H4 (cell line): ENCODE results near the gene EYS. TPM values are rescaled to one million over a fixed set of nuclear protein-coding genes. Genes with fewer than 3 reads are reported as not detected.
A peak's percentile ranks its signal among the peaks of the same experiment; 100 is the strongest.
"Not testable (repeated sequence)": the region's sequence is repeated elsewhere in the genome, so short reads cannot be mapped to it uniquely, and the experiment has no call there.

ENCODE experiments used
- DNase-seq: peaks from one replicate; pipeline ENCODE4 v3.0.0-alpha.2; 2015; ENCODE audit warnings: low spot score
- total RNA-seq: library from RNA; depleted of rRNA; stranded (reverse); fragments of >200 nt; shearing (Covaris generic); gene quantifications from 2 replicates; pipeline ENCODE4 v1.2.3, GENCODE V29; 2014

Gene EYS
- total RNA-seq, 1 experiment from 2014 or later, result 0.17 TPM

DNA sequence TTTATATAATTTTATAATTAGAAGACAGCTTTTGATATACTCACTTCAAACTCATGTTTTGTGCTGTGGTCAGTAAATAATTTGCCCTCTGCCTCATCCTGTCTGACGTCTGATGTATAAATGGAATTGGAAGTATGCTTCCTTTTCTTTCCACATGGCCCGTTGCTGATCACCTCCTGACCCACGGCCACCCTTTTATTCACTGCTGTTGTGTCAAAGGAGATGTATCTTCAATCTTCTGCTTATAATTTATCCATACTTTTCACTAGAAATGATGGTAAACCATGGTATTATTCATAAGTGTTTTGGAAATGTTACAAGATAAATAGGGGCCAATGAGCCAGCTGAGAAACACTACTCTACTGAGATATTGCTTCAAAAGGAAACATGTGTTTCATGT is 1229.6 kb downstream of the EYS start:
- DNase-seq, result no peak

DNA sequence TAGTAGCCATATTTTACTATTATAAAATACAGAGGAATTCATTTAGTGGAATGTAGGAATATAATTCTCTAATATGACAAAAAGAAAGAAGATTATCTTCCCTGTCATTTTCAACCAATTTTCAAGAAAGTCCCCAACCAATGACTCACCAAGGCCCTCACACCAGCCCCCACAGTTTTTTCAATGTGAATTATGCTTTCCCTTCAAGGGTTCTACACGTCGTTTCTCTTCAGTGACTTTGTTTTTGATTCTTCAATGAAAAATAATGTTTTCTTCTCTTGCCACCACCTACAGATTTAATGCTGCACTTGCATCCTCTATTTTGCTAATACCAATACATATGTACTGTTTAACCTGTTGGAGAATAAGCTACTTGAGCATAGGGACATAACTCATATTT is 1230.1 kb downstream of the EYS start:
- no peak for DNase-seq

DNA sequence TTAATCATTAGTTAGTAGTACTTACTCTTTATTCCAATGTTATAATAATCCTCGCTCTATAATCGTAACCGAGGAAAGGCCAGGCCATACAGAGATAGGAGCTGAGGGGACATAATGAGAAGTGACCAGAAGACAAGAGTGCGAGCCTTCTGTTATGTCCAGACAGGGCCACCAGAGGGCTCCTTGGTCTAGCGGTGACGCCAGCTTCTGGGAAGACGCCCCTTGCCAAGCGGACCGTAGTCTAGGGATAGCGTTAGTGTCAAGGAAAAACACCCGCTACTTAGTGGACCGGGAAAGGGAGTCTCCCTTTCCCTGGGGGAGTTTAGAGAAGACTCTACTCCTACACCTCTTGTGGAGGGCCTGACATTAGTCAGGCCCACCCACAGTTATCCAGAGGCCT is 1237.6 kb downstream of the EYS start:
- DNase-seq, result not testable (repeated sequence)

DNA sequence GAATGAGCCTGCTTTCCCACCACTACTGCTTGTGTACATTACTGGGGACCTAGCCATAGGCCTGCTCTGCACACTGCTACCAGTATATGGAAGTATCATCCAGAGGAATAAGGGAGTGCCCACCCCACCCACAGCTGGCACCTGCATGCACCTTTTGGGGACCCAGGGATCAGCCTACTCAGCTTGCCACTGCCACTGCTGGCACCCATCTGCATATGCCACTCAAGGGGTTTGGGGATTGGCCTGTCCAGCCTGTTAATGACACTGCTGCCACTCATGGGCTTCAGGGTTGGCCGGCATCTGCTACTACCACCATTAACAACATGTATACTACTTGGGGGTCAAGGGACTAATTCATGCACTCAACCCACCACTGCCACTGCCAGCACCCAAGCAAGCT is 1239.4 kb downstream of the EYS start:
- no peak for DNase-seq

DNA sequence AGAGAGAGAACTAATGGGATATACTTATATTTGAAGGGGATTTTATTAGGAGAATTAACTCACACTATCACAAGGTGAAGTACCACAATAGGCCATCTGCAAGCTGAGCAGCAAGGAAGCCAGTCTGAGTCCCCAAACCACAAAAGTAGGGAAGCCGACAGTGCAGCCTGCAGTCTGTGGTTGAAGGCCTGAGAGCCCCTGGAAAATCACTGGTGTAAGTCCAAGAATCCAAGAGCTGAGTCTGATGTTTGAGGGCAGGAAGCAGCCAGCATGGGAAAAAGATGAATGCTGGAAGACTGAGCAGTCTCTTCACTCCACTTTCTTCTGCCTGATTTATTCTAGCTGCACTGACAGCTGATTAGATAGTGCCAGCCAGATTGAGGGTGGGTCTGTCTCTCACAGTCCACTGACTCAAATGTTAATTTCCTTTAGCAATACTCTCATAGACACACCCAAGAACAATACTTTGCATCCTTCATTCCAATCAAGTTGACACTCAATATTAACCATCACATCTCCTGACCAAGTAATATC is 1247.5 kb downstream of the EYS start:
- DNase-seq, result peak; percentile 55

DNA sequence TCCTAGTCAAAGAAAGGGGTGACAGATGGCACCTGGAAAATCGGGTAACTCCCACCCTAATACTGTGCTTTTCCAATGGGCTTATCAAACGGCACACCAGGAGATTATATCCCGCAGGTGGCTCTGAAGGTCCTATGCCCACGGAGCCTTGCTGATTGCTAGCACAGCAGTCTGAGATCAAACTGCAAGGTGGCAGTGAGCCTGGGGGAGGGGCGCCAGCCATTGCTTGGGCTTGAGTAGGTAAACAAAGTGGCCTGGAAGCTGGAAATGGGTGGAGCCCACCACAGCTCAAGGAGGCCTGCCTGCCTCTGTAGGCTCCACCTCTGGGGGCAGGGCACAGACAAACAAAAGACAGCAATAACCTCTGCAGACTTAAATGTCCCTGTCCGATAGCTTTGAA is 1258.9 kb downstream of the EYS start:
- DNase-seq, result not testable (repeated sequence)

DNA sequence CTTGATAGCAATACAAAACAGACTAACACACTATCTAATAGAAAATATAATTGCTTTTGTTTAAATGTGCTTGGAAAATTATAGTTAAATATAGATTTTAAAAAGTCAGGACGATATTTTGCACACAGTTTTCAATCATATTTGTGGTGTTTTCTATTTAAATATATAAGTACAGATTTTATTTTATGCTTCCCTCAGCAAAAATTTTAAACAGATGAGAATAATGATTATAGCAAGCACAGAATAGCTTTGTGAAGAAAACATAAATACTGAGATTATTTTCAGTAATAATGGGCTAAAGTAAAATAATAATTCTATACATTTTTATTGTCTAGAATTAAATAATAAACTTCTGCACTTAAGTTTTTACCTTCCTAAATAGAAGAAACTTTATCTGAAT is 1262.0 kb downstream of the EYS start:
- DNase-seq, result no peak

DNA sequence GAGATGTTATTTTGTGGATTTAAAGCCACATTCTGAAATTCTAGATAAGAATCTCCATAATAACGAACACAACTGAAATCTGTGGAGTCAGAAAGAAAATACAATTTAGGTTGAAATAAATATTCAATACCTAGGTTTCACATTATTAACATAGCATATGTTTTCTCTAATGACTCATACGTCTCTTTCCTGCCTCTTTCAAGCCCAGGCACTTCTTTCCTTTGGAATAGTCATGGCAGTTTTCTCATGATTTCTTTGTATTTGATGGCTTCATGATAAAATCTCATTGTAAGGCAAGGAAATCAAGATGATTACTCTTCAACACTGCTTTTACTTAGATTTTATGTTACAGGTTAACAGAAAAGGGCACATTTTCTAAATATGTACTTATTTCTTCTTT is 1267.8 kb downstream of the EYS start:
- DNase-seq, result no peak

DNA sequence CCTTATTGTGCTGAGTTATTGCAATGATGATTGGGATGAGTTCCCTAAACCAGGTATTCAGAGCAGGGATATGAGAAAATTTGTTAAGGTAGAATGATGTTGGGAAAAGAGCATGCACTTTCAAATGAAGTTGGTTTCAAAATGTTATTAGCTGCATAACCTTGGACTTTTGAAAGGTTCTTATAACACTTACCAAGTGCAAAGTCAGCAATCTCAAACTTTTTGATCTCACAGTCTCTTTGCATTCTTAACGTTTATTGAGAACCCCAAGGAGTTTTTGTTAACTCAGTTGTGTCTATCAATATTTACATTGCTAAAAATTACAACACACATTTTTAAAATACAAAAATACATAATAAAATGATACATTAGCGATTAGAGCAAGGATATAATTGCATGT is 1269.0 kb downstream of the EYS start:
- DNase-seq, result no peak

DNA sequence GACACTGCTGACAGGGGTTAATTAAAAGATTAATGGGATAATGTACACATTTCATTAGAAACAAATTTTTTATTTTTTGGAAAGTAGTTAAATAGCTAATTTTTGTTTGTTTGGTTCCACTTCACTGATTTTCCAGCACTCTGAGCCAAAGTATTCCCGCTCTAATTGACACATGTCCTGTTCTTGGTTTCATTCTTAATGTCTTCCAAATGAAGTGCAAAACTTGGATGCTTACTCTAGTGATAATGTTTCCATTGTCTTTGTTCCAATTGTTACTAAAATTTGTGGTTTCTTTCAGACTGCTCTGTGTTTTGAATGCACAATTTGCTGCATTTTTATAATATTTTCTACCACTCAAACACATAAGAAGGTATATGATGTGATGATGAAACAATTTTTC is 1277.1 kb downstream of the EYS start:
- no peak for DNase-seq

DNA sequence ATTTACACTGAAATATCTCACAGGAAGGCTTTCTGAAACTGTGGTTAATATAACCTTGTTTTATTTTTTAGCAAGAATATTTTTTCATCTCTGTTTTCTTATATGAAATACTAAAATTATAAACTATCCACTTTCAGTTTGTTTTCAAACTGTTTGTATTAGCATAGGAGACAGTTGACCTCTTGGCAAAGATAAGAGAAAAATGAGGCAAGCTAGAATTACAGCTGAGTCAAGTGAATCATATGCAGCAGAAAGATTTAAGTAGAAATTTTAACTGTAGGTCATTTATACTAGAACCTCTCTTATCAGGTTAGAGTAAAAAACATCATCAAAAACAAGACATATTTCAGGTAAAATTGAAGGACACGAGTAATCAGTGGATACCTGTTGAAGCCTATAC is 1278.8 kb downstream of the EYS start:
- no peak for DNase-seq

DNA sequence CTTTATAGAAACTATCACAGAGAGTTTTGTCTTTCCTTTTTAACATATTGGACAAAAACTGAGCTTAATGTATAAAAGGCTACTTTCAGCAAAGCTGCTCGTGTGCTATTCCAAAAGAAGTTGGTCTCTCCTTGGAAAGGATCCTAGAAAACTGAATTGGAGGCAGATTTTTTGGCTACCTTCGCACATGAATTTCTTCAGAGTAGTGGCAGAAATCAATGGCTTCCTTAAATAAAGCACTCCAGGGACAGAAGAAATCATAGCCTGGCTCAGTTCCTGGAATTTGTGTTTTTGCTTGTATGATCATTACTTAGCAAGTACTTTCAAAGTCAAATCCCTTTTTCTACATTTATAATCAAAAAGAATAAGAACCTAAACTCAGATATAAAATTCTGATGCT is 1291.1 kb downstream of the EYS start:
- no peak for DNase-seq

DNA sequence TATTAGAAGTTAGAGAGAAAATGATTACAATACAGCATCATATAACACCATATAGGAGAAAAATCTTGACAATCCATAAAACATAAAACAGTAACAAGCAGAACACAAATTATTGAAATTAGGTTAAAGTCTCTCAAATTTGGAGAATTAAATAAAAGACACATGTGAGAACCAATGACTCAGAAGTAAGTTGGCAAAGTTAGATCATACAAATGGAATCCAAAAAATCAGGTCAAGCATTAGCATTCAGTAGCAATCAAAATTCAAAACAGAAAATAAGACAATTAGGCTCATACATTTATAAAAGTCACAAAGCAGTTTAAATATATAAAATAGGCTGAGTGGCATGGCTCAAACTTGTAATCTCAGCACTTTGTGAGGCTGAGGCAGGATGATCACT is 1295.8 kb downstream of the EYS start:
- DNase-seq, result no peak

DNA sequence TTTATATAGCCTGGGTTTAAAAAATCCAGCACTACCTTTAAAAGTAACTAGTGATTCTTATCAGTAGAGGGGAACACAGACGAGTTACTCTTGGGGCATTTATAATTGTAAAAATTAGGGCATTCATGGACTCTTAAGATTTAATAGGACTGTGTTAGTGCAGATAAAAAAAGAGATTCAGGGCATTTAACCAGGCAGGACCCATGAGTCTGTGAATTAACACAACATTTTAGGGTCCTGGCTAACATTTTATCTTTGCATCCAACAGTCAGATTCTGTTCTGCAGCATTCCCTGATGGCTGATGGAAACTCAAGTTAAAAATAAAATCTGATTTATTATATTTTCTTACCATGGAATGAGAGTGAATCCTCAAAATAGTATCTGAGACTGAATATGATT is 1297.1 kb downstream of the EYS start:
- no peak for DNase-seq

DNA sequence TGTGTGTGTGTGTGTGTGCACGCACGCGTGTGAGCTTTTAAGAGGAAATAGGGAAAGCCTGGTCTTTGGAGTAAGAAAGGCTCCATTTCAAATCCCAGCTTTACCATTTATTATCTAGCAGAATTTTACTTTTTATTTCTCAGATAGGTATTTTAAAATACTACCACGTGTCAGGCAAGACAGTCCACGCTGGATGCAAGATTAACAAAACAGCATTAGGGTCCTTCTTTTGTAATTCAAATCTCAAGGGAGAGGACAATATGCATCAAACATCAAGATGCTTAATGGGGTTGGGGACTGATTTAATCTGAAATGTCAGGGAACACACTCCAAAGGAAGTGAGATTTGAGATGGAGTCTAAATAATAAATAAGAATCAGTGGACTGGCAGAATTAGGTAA is 1302.6 kb downstream of the EYS start:
- no peak for DNase-seq

DNA sequence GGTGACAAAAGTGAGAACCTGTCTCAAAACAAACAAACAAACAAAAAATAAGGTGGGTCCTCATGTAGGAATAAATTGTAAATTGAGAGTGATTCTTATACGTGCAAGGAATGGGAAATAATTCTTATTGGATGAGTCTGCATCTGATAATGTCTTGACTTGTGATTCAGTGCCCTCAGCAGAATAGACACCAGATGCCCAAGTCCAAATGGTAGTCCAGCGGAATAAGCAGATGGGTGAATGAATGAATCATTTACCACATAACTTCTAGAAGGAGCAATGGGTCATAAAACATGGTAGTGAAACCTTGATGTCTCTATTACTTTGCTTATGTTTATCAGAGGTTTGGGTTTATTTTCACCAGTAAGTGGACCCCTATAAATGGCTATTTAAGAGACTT is 1323.7 kb downstream of the EYS start:
- no peak for DNase-seq

DNA sequence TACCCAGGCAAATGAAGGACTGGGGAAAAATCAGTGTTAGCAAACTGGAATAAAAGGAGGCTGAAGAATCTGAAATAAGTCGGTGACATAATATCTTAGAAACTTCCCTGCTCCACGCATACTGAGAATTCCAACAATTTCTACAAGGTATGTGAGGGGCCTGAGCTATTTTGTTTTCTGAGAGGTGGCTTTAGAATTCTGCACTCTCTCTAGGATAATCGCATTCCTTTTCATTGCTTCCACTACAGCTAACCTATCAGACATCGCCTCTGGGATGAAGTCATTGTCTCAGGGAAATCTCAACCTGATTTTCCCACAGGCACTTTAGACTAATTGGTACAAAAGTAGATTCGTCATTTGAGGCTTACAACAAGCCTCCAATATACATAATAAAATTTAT is 1330.6 kb downstream of the EYS start:
- no peak for DNase-seq

DNA sequence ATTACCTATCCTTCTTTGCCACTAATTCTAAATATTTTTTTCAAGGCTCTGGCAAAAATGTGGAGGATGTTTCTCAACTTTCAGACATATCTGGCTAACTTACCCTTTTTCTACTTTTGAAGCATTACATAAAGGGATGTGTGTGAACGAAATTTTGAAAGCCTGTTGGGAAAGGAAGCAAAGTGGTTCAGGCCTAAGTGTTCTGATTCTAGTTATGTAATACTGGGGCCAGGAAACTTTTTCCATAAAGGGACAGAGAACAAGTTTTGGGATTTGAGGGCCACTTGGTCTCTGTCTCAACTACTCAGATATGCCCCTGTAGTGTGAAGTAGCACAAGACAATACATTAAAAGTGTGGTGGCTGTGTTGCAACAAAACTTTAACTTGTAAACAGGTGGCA is 1349.6 kb downstream of the EYS start:
- no peak for DNase-seq

DNA sequence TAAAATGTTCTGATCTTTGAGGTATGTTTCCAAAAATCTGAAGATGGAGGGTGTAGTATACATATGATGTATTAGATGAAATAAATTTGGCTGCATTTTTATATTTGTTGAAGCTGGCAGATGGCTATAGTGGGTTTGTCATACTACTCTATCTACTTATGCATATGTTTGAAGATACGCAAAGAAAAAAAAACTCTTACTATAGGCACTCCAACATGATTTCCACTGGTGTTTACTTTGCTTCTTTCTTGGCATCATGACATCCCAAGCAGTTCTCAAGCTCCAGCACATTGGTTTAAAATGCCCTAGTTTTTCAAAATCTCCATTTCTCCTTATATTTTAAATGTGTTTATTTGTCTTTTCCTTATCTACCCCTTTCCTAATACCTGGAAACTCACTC is 1359.6 kb downstream of the EYS start:
- no peak for DNase-seq

DNA sequence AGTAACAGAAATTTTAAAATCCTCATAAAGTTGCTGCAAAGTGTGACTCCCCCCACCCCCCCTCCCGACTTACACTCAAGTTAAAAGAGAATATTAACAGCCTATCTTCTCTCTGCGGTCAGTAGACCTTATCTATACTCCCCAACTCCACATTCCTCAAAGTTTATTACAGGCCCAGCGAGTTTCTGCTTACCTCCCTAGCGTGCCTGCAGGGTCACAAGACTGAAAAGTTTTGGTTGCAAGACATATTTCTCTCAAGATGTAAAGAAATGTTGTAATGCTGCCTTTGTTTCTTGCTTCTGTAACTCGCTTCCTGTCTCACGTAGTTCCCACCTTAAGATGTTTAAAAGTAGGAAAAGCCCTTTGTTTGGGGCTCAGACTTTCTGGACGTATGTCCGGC is 1371.8 kb downstream of the EYS start:
- DNase-seq, result no peak

DNA sequence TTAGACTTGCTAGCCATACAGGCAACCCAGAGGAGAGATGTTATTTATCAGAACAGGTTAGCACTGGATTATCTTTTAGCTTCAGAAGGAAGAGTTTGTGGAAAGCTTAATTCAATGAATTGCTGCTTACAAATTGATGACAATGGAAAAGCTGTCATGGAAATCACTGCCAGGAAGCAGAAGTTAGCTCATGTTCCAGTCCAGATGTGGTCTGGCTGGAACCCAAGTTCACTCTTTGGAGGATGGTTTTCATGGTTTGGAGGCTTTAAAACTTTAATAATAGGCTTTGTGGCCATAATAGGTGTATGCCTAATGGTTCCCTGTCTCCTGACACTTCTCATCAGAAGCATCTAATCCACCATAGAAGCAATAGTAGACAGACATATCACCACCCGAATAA is 1372.4 kb downstream of the EYS start:
- DNase-seq, result no peak

DNA sequence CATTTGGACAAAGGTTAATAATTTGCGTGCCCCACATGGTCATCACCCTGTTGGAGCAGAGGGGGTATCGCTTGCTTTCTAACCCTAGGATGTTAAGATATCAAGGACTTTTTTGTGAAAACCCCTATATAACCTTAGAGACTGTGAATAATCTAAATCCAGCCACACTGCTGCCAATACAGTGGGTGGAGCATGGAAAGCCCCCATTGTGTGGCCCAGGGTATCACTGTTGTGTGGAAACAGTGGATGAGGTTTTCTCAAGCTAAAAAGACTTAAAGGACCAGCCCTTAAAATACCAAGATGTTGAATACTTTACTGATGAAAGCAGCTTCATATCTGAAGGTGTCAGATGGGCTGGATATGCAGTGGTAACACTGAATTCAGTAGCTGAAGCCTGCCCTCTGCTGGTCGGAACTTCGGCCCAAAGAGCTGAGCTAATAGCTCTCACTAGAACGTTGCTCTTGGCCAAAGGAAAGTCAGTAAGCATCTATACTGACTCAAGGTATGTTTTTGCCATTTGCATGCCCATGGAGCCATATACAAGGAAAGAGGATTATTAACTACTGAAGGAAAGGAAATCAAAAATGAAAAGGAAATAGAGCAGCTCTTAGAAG is 1376.2 kb downstream of the EYS start:
- peak; percentile 77 for DNase-seq

DNA sequence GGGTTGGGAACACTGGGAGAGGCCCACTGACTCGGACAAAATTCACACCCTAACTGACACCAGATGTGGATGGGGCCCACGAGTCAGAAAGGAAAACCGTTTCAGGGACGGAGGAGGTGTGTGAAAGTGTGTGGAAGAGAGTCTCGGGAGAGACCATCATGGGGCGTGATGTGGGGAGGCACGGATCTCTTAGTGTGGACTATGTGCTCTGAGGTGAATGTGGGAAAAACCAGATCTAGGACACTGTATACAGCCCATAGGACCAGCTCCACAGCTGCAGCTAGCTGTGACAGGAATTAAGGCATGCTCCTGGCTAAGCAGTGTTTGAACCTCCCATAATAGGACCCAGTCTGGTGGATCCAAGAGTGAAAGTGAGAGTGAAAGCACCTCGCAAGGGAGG is 1380.1 kb downstream of the EYS start:
- no peak for DNase-seq

DNA sequence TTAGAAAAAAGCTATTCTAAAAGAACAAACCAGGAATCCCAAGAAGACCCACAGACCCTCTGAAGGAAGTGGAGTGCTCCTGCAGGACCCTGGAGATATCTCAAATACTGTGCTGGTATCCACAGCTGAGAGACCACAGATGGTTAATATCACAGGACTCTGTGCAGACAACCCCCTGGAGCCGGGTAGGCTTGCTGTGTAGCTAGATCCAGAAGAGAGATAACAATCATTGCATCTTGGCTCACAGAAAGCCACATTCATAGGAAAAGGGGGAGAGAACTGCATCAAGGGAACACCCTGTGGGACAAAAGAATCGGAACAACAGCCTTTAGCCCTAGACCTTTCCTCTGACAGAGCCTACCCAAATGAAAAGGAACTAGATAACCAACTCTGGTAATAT is 1381.9 kb downstream of the EYS start:
- DNase-seq, result no peak
